ENCODE data around the gene S100PBP.
A peak's percentile ranks its signal among the peaks of the same experiment; 100 is the strongest.

The S100PBP gene

DNA sequence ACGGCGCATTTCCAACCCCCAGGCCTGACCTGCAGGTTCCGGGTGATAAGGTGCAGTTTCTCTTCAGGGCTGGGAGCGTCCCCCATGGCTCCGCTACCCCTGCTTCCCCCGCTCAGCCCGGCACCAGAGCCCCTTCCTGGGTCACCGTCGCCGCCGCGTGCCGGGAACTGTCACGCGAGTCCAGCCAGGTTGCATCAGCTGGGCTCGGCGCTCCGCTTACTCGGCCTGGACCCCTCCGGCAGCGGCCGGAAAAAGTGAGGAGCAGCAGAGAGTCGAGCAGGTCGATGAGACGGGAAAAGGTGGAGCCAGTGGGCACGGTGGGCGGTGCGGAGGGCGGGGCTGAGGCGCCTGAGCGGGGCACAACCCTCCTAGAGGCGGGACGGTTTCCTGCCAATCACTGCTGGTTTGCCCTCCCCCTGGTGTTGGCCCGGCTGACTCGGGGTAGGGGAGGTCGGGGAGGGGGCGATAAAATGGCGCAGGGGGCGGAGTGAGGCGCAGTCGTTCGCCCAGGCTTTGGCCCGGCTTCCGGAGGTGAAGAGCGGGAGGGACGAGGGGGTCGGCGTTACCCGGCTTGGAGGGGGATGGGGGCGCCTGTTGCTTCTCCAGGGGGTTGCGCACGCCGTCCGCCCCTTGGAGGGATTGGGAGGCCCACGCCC lies at the start of gene S100PBP, which contains the start of gene YARS1:
Gene S100PBP, plus strand, starts transcription at position 495 of the 656 bp plus-strand sequence. CDS start 8,447 bp downstream, outside the sequence.
Gene YARS1, minus strand, starts transcription at position 200 of the 656 bp plus-strand sequence. Its CDS starts 114 bp downstream, at position 86.
- ChIA-PET CTCF (interaction anchor here (1.2 kb wide), 1 partner anchor 43 kb away, joined by 3 read pairs; no protein-coding TSS in a partner anchor), POLR2A (interaction anchor here (1.5 to 1.7 kb wide), 3 partner anchors 9 to 166 kb away, joined by 4 to 5 read pairs (median 4); partner anchors contain the start of gene RBBP4)
- peak; percentile 71; the same call in 1 of the 2 replicates for TF ChIP-seq ZNF384 (IDR thresholded peaks at IDR 0.05)
- TF ChIP-seq SUZ12 (IDR thresholded peaks at IDR 0.05): no peak
- TF ChIP-seq ELF4 (IDR thresholded peaks at IDR 0.05): peak; percentile 88
- TF ChIP-seq L3MBTL2 (conservative IDR thresholded peaks at IDR 0.05): peak; percentile 97
- peak; percentile 8; the same call in 1 of the 2 replicates for TF ChIP-seq HDGF (IDR thresholded peaks at IDR 0.05; ENCODE audit: borderline replicate concordance)
- no peak for TF ChIP-seq BHLHE40 (IDR thresholded peaks at IDR 0.05; ENCODE audit: borderline replicate concordance)
- no peak for TF ChIP-seq SP1 (IDR thresholded peaks at IDR 0.05)
- TF ChIP-seq, protein P1, sequence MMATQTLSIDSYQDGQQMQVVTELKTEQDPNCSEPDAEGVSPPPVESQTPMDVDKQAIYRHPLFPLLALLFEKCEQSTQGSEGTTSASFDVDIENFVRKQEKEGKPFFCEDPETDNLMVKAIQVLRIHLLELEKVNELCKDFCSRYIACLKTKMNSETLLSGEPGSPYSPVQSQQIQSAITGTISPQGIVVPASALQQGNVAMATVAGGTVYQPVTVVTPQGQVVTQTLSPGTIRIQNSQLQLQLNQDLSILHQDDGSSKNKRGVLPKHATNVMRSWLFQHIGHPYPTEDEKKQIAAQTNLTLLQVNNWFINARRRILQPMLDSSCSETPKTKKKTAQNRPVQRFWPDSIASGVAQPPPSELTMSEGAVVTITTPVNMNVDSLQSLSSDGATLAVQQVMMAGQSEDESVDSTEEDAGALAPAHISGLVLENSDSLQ (IDR thresholded peaks at IDR 0.05): peak; percentile 98
- TF ChIP-seq NFRKB (IDR thresholded peaks at IDR 0.05): no peak
- TF ChIP-seq TARDBP (IDR thresholded peaks at IDR 0.05): peak; percentile 74
- no peak; the same call in 1 of the 2 replicates for TF ChIP-seq FOXK2 (IDR thresholded peaks at IDR 0.05)
- TF ChIP-seq ARNT (IDR thresholded peaks at IDR 0.05): peak; percentile 98
- TF ChIP-seq LEF1 (IDR thresholded peaks at IDR 0.05; ENCODE audit: borderline replicate concordance): 0 out of 2 replicates have a peak, but pooled peaks have one; percentile 45
- peak; percentile 86; the same call in 1 of the 2 replicates for TF ChIP-seq CTBP1 (IDR thresholded peaks at IDR 0.05; ENCODE audit: borderline replicate concordance)
- TF ChIP-seq FOXA1 (IDR thresholded peaks at IDR 0.05): no peak
- peak; percentile 88 for TF ChIP-seq FOXM1 (IDR thresholded peaks at IDR 0.05; ENCODE audit: borderline replicate concordance)
- DNase-seq (ENCODE audit: extremely low spot score): peak; percentile 100

DNA sequence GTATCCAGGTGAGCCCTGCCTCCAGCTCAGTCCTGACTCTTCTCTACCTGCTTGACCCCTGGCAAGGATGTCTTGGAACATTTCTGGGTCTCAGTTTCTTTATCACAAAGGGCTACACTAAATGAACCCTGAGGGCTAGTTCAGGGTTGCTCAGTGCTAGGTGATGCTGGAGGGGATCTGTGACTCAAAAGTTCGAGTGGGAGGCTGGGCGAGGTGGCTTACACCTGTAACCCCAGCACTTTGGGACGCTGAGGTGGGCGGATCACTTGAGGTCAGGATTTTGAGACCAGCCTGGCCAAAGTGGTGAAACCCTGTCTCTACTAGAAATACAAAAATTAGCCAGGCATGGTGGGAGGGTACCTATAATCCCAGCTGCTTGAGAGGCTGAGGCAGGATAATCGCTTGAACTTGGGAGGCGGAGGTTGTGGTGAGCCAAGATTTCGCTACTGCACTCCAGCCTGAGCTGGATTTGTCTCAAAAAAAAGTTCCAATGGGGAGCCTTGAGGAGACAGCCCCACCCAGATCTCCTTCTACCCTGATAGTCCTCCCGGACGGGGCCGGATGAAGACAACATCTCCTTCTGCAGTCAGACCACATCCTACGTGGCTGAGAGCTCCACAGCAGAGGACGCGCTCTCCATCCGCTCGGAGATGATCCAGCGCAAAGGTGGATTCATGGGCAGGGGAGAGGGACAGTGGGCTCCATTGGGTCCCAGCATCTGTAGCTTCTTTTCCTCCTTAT lies 49.2 kb upstream of the S100PBP start:
- DNase-seq (ENCODE audit: extremely low spot score): no peak
- POLR2A ChIA-PET: no interaction called here
- TF ChIP-seq FOXK2 (IDR thresholded peaks at IDR 0.05) (no peak), FOXM1 (IDR thresholded peaks at IDR 0.05; ENCODE audit: borderline replicate concordance) (no peak), NFRKB (IDR thresholded peaks at IDR 0.05) (no peak), L3MBTL2 (conservative IDR thresholded peaks at IDR 0.05) (no peak), ARNT (IDR thresholded peaks at IDR 0.05) (no peak), SUZ12 (IDR thresholded peaks at IDR 0.05) (no peak), CTBP1 (IDR thresholded peaks at IDR 0.05; ENCODE audit: borderline replicate concordance) (no peak), SP1 (IDR thresholded peaks at IDR 0.05) (no peak), BHLHE40 (IDR thresholded peaks at IDR 0.05; ENCODE audit: borderline replicate concordance) (no peak), HDGF (IDR thresholded peaks at IDR 0.05; ENCODE audit: borderline replicate concordance) (no peak), ZNF384 (IDR thresholded peaks at IDR 0.05) (no peak), FOXA1 (IDR thresholded peaks at IDR 0.05) (no peak)
- CTCF ChIA-PET: interaction anchor here (2.1 kb wide), 1 partner anchor 56 kb away, joined by 7 read pairs; no protein-coding TSS in a partner anchor

DNA sequence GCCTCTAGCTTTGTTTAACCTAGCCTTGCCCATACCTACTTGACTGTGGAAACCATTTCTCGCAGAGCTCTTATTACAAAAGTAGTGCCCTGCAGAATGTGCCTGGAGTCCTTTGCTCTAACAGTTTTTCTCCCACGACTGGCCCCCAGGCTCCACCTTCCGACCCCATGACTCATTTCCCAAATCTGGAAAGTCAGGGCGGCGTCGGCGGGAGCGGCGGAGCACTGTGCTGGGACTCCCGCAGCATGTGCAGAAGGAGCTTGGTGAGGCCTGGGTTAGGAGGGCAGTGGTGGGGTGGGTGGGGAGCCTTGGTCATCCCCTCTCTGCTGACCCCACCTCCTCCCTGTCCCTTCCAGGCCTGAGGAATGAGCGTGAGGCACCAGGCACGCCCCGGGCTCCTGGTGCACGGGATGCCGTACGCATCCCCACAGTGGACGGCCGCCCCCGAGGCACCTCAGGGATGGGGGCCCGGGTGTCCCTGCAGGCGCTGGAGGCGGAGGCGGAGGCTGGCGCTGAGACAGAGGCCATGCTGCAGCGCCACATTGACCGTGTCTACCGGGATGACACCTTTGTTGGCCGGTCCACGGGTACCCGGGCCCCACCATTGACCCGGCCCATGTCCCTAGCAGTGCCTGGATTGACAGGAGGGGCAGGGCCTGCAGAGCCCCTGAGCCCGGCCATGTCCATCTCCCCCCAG lies 47.8 kb upstream of the S100PBP start:
- ChIA-PET POLR2A (interaction anchor here (0.7 kb wide), 1 partner anchor 58 kb away, joined by 3 read pairs; no protein-coding TSS in a partner anchor), CTCF (interaction anchor here (1.3 to 2.1 kb wide), 2 partner anchors 14 to 57 kb away, joined by 3 to 7 read pairs; no protein-coding TSS in a partner anchor)
- no peak for DNase-seq (ENCODE audit: extremely low spot score)
- TF ChIP-seq ELF4 (IDR thresholded peaks at IDR 0.05) (no peak), FOXK2 (IDR thresholded peaks at IDR 0.05) (no peak), ZNF384 (IDR thresholded peaks at IDR 0.05) (no peak), CTBP1 (IDR thresholded peaks at IDR 0.05; ENCODE audit: borderline replicate concordance) (no peak), LEF1 (IDR thresholded peaks at IDR 0.05; ENCODE audit: borderline replicate concordance) (no peak), TARDBP (IDR thresholded peaks at IDR 0.05) (no peak), NFRKB (IDR thresholded peaks at IDR 0.05) (no peak), FOXM1 (IDR thresholded peaks at IDR 0.05; ENCODE audit: borderline replicate concordance) (no peak), FOXA1 (IDR thresholded peaks at IDR 0.05) (no peak), SP1 (IDR thresholded peaks at IDR 0.05) (no peak), BHLHE40 (IDR thresholded peaks at IDR 0.05; ENCODE audit: borderline replicate concordance) (no peak), SUZ12 (IDR thresholded peaks at IDR 0.05) (no peak), ARNT (IDR thresholded peaks at IDR 0.05) (no peak), HDGF (IDR thresholded peaks at IDR 0.05; ENCODE audit: borderline replicate concordance) (no peak)
- TF ChIP-seq, protein P1 (IDR thresholded peaks at IDR 0.05): no peak

DNA sequence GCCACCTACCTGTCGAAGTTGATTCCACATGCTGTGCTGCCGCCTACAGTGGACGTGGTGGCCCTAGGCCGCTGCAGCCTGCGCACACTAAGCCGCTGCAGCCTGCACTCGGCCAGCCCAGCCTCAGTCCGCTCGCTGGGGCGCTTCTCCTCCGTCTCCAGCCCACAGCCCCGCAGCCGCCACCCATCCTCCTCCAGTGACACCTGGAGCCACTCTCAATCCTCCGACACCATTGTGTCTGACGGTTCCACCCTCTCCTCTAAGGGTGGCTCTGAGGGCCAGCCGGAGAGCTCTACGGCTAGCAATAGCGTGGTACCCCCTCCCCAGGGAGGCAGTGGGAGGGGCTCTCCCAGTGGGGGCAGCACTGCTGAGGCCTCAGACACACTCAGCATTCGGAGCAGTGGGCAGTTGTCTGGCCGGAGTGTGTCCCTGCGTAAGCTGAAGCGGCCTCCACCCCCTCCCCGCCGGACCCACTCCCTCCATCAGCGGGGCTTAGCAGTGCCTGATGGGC lies 47.2 kb upstream of the S100PBP start:
- POLR2A ChIA-PET: no interaction called here
- no peak for DNase-seq (ENCODE audit: extremely low spot score)
- no peak for TF ChIP-seq HDGF (IDR thresholded peaks at IDR 0.05; ENCODE audit: borderline replicate concordance)
- TF ChIP-seq ELF4 (IDR thresholded peaks at IDR 0.05): no peak
- no peak for TF ChIP-seq ARNT (IDR thresholded peaks at IDR 0.05)
- no peak for TF ChIP-seq NFRKB (IDR thresholded peaks at IDR 0.05)
- TF ChIP-seq LEF1 (IDR thresholded peaks at IDR 0.05; ENCODE audit: borderline replicate concordance): no peak
- no peak for TF ChIP-seq FOXK2 (IDR thresholded peaks at IDR 0.05)
- no peak for TF ChIP-seq SP1 (IDR thresholded peaks at IDR 0.05)
- TF ChIP-seq, protein P1 (IDR thresholded peaks at IDR 0.05): no peak
- no peak for TF ChIP-seq SUZ12 (IDR thresholded peaks at IDR 0.05)
- no peak for TF ChIP-seq L3MBTL2 (conservative IDR thresholded peaks at IDR 0.05)
- no peak for TF ChIP-seq FOXA1 (IDR thresholded peaks at IDR 0.05)
- no peak for TF ChIP-seq TARDBP (IDR thresholded peaks at IDR 0.05)
- CTCF ChIA-PET: interaction anchor here (1.3 to 2.1 kb wide), 2 partner anchors 15 to 58 kb away, joined by 3 to 7 read pairs; no protein-coding TSS in a partner anchor
